GM21786 (cell line): ENCODE measurements around the gene GNAO1.
A peak's percentile ranks its signal among the peaks of the same experiment; 100 is the strongest.

Experiments used
- ATAC-seq: cut with Tn5 transposase; IDR thresholded peaks from one replicate; pipeline ENCODE4 v1.9.1; 2021; ENCODE audit not compliant: unreplicated experiment

The GNAO1 gene

DNA sequence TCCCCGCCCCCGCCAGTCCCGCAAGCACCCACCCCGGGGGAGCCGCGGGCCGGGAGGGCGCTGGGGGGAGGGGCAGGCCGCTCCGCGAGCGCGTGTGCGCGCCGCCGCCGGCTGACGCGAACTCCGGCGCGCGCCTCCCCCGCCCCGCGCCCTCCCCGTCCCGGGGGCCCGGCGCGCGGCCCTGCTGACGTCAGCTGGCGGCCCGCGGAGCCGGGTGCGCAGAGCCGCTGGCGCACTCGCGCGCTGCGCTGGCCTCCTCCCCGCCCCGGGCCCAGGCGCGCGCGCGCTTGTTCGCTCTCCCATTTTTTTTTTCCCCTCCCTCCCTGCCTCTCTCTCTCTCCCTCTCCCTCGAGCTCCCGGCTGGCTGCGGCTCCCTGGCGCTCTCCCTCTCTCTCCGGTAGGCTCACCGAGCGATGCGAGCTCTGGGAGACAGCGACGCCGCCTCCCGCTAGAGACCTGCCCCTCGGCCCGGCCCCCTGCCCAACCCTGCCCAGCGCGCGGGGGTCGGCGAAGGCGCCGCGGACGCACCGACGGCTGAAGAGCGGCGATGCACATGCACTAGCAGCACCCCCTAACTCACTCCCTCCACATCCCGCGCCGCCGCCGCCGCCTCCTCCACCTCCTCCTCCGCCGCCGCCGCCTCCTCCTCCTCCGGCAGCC lies at the start of gene GNAO1:
Gene GNAO1, plus strand, starts transcription at position 334 of the 660 bp plus-strand sequence. CDS start 747 bp downstream, outside the sequence.
- ATAC-seq, result no peak

GRCh38 chr16:56143666-56144065 lies 47.6 kb upstream of the GNAO1 start:
- no peak for ATAC-seq

DNA sequence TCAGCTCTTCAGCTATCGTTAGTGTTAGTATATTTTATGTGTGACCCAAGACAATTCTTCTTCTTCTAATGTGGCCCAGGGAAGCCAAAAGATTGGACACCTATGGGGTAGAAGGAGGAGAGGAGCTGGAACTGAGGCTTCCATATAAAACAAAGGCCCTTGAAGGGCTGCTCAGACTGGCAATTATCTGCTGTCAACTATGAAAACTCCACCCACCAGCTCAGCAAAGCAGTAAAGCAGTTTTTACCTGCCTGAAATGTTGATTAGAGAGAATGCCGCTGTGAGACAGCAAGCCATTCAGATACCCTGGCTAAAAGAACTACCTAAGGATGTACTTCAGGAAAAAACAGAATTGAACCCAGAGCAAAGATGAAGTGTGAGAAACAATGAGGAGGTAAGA lies 45.9 kb upstream of the GNAO1 start:
- no peak for ATAC-seq

DNA sequence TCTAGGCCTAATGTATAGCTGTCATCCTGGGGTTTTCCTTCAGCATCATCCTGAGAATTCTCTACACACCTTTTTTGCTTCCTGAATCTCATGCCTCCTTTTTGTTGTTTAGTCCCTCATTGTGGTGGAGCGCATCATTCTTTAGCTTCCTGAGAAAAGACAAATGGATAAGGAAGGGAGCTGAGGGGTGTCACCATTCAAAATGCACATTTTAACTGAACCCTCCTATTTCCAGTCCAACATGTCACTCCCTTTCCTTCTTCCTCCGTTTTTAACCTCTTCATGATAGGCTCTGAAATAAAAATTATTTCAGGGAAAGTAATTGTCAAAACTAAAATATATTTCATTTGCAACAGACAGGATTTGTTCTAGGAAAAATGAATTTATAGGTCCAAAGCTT lies 39.7 kb upstream of the GNAO1 start:
- no peak for ATAC-seq

GRCh38 chr16:56161658-56162057 lies 29.6 kb upstream of the GNAO1 start:
- ATAC-seq, result no peak

DNA sequence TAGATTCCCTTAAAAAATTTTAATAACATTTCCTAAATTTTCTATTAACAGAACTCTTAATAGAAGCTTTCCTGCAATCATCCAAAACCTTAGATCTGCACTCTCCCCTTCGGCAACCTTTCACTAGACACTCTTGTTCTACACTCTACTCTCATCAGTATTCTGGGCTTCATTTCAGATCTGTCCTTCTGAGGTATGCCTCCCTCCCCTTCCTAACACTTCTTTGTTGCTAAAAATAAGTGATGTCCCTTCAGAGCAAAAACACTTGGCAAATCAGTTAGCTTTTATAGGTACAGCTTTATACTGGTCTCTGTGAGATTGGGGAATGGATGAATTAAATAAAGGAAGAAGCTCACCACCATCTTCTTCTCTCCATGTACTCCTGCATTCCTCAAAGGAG lies 28.2 kb upstream of the GNAO1 start:
- ATAC-seq, result no peak

DNA sequence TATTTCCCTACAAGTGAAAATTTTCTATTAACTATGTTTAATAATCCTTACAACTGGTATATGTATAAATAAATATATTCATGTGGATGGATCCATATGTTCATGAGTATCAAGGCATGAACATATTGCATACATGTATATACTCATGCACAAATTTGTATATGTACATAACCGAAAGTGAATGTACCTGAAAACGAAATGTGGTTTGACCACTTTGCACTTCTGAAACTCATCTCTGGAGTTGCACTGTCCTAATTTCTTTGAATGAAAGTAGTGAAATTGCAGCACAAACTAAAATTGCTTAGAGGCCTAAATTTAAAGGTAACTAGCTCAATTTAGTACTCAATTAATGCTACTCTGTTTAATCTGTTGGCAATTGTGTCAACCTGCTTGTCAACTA lies 27.4 kb upstream of the GNAO1 start:
- peak; percentile 52 for ATAC-seq

DNA sequence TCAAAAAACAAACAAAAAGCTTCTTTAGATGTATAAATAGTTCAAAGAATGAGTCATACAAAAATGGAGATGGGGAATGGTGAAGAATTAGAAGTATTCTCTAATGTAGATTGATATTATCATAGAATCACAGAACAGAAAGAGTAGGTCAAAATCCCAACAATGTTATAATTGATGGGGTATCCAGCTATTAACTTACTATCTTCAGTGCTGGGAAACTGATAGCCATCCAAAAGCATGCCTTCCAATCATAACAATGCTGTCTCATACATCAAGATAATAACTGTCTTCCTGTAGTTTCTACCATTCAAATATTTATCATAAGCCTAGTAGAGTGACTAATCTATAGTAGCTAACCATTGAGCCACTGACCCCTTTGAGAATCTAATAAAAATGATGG lies 26.7 kb upstream of the GNAO1 start:
- ATAC-seq, result no peak

DNA sequence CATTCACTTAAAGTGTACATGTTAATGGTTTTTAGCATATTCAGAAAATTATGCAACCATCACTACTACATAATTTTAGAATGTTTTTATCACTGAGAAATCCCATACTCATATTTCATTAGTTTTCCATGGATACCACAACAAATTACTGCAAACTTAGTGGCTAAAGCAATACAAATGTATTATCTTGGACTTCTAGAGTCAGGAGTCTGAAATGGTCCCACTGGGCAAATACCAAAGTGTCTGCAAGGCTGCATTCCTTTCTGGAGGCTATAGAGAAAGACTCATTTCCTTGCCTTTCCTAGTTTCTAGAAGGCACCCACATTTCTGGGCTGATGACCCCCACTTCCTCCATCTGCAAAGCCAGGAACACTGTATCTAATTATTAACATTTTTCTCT lies 16.9 kb upstream of the GNAO1 start:
- no peak for ATAC-seq

- ATAC-seq, result no peak
These were observed 9.9 kb upstream of the GNAO1 start for GRCh38 chr16:56181401-56181800.

- ATAC-seq, result no peak
These were observed 8.0 kb upstream of the GNAO1 start for GRCh38 chr16:56183266-56183665.

- no peak for ATAC-seq
These were observed 1.1 kb upstream of the GNAO1 start for GRCh38 chr16:56190048-56190676.

DNA sequence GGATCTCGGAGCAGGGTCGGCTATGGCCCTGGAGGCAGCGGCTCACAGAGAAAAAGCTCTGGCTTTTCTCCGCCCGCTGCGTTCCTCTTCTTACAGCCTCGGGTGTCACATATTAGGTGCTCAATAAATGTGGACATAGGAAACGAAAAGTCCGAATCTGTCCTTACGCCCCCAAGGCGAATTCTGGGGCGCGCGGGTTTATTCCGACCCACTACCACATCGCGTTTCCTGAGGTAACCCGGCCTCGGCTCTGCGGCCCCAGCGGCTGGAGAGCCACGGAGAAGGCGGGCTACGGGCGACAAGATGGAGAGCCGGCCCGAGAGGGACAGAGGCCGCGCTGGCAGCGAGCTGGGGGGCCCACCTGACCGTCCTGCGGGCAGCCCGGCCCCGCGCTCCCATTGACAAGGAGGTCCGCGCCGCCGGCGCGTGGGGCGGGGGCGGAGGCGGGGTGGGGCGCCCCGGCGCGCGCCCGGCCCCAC lies 573 bp upstream of the GNAO1 start:
- ATAC-seq, result no peak

DNA sequence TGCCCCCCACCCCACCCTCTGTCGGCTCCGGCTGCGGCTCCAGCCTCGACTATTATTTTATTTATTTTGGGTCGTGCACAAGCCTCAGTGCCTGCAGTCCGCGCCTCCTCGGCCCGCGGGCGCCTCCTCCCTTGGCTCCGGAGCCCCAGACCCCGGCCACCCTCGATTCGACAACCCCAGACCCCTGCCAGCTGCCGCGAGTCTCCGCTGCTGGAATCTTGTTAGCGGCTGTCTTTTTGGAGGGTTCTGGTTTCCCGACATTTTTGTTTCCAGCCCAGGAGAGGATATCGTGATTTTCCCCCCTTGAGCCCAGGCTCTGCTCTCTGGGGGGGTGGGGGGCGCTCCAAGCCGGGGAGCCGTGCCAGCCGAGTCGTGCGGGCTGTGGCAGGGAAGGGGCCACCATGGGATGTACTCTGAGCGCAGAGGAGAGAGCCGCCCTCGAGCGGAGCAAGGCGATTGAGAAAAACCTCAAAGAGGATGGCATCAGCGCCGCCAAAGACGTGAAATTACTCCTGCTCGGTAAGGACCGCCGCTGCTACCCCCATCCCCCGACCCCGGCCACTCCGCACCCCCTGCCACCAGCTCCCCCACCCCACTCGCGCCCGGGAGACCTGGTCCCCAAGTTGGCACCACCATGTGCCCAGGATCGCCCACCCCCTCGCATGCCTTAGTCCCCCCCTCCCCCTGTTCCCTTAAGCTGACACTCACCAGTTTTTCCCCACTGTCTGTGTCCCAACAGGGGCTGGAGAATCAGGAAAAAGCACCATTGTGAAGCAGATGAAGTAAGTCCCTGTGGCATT lies 746 bp downstream of the GNAO1 start:
- no peak for ATAC-seq

DNA sequence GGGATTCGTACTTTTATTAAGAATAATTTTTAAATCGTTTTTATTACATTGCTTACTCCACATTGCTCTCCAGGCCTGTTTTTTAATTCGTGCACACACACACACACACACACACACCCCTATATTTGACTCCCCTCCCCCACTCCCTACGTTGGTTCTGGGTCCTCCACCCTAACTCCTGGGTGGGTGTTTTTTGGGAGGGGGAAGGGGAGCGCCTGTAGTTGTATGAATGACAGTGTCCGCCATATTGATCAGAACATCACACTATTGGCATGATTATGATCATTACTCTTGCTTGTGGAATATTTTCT lies 1.3 kb downstream of the GNAO1 start:
- ATAC-seq, result no peak

GRCh38 chr16:56192986-56193945 lies 2.0 kb downstream of the GNAO1 start:
- ATAC-seq, result no peak

DNA sequence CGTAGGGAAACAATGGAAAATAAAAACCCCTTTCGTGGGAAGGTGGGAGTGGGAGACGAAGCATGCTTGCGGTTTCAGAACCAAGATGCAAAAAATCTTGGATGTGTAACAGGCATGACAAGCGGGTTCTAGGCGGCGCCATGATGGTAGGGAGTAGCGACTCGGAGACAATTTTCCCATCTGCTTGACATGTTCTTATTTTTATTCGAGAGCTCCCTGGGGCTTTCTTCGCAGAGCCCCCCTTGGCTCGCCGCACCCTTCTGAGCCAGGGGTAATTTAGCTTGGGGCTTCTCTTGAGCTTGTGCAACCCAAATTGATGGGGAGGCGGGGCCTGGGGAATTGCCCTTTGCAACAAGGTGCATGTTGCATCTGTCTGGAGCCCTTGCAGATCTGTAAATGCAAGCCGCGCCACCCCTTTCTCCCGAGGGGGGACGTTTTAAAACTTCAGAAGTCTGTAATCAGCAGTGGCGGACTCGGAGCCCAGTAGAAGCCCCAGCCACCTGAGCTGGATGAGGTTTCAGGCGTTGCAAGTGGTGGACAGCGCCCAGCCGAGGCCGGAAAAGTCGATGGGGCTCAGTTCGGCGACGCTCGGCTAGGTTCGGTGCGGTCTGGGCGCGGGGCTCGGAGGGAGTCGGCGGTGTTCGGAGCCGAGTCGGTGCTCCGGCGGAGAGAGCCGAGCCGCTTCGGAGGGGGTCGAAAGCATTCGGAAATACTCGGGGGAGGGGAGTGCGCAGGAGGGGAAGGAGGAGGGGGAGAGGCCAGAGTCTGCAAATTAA lies 2.9 kb downstream of the GNAO1 start:
- ATAC-seq, result no peak

DNA sequence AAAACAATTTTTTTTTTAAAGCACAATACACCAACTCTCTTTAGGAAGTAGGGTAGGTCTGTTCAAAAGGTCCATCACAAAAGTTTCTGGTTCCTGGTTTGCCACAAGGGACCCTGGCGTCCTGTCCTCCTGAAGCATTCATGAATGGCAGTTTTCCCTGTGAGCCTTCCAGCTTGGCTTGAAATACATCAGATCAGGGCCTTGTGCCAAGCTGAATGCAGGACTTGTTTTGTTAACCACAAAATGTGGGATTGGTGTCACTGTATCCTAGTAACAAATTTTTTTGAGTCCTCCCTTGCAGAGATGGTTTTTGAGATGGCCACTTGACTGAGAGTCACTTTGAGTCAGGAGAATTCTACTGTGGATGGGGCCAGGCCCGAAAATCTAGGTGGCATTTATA lies 3.9 kb downstream of the GNAO1 start:
- ATAC-seq, result no peak

GRCh38 chr16:56196381-56196780 lies 5.1 kb downstream of the GNAO1 start:
- ATAC-seq, result no peak
